NCI-H146 (cell line): ENCODE measurements around the gene IL11.

ENCODE experiments used
- DNase-seq: peaks from one replicate; lab custom pipeline; 2025; lab: John Stamatoyannopoulos, UW

Gene IL11

GRCh38 chr19:55324662-55325061, 45.6 kb downstream of the IL11 start:
- no peak for DNase-seq

GRCh38 chr19:55322204-55322885, 47.9 kb downstream of the IL11 start:
- peak; percentile 44 for DNase-seq

DNA sequence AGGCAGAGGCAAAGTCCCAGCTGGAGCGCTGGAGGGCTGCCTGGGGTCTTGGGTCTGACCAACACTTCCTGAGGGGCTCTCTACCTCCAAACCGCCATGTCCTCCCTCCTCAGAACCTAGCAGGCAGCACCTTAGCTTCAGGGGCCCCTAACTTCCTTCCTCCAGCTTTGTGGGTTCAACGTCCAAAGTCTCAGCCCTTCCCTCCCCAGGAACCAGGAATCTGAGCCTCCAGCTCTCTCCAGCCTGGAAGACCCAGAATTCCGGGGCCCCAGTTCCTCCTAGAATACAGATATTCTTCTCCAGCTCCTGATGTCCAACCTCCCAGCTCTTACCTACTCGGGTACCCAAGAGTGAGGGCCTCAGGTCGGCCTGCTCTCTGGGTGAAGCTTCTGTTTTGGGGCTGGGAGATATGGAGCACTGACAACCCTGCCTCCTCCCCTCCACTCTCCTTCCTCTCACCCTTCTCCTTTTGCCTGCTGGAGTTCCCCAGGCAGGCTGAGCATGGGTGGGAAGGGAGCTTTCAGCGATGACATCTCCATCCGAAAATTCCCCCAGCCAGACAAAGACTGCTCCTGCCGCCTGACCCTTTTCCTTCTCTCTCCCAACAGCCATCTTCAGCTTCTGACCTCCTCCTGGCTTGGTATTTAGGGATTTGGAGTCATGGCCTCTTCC, 48.7 kb downstream of the IL11 start:
- no peak for DNase-seq

GRCh38 chr19:55320844-55321419, 49.3 kb downstream of the IL11 start:
- DNase-seq: no peak

GRCh38 chr19:55319785-55320184, 50.5 kb downstream of the IL11 start:
- peak; percentile 82 for DNase-seq

DNA sequence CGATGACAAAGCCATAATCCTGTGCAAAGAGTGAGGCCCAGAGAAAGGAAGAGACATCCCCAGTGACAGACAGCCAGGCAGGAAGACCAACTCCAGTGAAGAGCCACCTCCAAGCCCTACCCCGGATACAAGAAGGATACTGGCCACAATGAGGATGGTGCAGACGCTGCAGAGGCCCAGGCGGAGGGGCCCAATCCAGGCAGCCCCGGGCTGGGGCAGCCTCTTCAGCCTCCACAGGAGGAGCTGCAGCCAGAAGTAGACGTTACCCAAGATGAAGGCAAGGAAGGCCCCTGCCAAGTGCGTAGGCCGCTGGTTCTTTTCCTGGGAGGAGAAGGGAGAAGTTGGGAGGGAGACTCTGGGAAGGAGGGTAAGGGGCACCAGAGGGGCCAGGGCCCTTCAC, 53.6 kb downstream of the IL11 start:
- DNase-seq: no peak

DNA sequence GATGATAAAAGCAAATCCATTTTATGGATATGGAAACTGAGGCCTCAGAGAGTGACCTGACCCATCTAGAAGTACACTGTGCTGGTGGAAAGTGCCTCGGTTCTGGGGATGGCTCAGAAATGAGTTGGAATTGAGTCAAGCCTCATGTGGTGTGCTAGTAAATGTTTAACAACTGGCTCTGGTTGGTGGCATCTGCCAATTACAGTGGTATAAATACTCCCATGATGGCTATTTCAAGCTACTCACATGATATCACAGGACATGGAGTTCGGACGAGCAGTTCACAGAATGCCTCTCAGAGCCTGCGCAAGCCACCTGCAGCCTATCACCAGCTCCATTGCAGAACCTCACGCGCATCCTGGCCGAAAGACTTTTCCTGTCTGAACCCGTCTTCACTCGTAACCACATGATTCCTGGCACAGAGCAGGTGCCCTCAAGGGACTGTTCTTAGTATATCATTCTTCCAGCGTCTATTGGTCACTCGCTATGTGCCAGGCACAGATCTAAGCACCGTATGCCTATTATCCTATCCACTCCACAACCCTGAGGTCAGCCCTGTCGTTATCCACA, 54.2 kb downstream of the IL11 start:
- DNase-seq: no peak

DNA sequence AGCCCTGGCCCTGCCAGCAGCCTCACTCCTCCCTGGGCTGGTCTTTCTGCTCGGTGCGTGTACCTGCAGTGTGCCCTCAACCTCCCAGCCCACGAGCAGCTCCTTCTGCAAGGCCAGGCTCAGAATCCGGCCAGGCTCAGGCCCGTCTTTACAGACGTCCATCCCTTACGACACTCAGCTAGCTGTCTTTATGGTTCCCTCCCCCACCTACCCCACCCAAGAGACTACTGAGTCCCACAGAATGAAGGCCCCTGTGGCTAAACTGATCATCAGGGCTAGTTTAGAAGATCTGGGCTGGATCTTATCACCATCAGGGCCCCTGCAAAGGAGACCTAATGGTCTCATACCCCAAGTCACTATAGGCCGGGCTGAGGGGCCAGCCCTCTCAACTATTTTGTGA, 55.9 kb downstream of the IL11 start:
- no peak for DNase-seq
